Karpas-422 (cell line): ENCODE results near the gene KRT82. TPM values are rescaled to one million over a fixed set of nuclear protein-coding genes. Genes with fewer than 3 reads are reported as not detected.

Experiments
- DNase-seq: peaks from one replicate; pipeline ENCODE4 v3.0.0-alpha.2; 2015
- H2AFZ ChIP-seq: fragments of 200-600 bp; sonication (generic); 2 replicates; pipeline ENCODE4 v1.6.1; 2014; ENCODE audit warnings: antibody characterized with exemption, low read length, mixed read lengths
- H3K27ac ChIP-seq: fragments of 200-600 bp; sonication (generic); 2 replicates; pipeline ENCODE4 v1.5.1; 2014; ENCODE audit warnings: mild to moderate bottlenecking, low read length, moderate library complexity
- H3K27me3 ChIP-seq: fragments of 200-600 bp; sonication (generic); 2 replicates; pipeline ENCODE4 v1.6.1; 2014; ENCODE audit warnings: low read length, mixed read lengths
- H3K36me3 ChIP-seq: fragments of 200-600 bp; sonication (generic); 2 replicates; pipeline ENCODE4 v1.6.1; 2014; ENCODE audit warnings: low read length, mixed read lengths; ENCODE audit not compliant: insufficient read depth
- H3K4me1 ChIP-seq: fragments of 200-600 bp; sonication (generic); 2 replicates; pipeline ENCODE4 v1.6.1; 2014; ENCODE audit warnings: mild to moderate bottlenecking, low read length, mixed read lengths
- H3K4me2 ChIP-seq: fragments of 200-600 bp; sonication (generic); 2 replicates; pipeline ENCODE4 v1.6.1; 2014; ENCODE audit warnings: low read length, low read depth, mild to moderate bottlenecking; ENCODE audit not compliant: poor library complexity, severe bottlenecking
- H3K4me3 ChIP-seq: fragments of 200-600 bp; sonication (generic); 2 replicates; pipeline ENCODE4 v1.5.1; 2014; ENCODE audit warnings: mild to moderate bottlenecking, antibody characterized with exemption, low read length, mixed read lengths
- H3K79me2 ChIP-seq: fragments of 200-600 bp; sonication (generic); 2 replicates; pipeline ENCODE4 v1.6.1; 2014; ENCODE audit warnings: mild to moderate bottlenecking, low read length, mixed read lengths
- H3K9ac ChIP-seq: fragments of 200-600 bp; sonication (generic); 2 replicates; pipeline ENCODE4 v1.6.0; 2014; ENCODE audit warnings: low read length
- H3K9me2 ChIP-seq: fragments of 200-600 bp; sonication (generic), shearing (Covaris generic); replicated peaks from 2 replicates; pipeline ENCODE4 v1.6.0; 2014; ENCODE audit warnings: mild to moderate bottlenecking, low read length, moderate library complexity; ENCODE audit not compliant: insufficient read depth
- H3K9me3 ChIP-seq: fragments of 300-700, 200-600 bp; sonication (generic); 2 replicates; pipeline ENCODE4 v1.6.1; 2014; ENCODE audit warnings: low read length, mixed read lengths
- H4K20me1 ChIP-seq: fragments of 200-600 bp; sonication (generic); 2 replicates; pipeline ENCODE4 v1.6.1; 2014; ENCODE audit warnings: mild to moderate bottlenecking, antibody characterized with exemption, low read length, low read depth; ENCODE audit not compliant: insufficient read depth
- total RNA-seq: library from RNA; depleted of rRNA; stranded (reverse); fragments of >200 nt; shearing (Covaris generic); gene quantifications from 2 replicates; pipeline ENCODE4 v1.2.3, GENCODE V29; 2014; ENCODE audit warnings: low replicate concordance

KRT82 gene
- total RNA-seq, 1 experiment from 2014 or later = not detected

- DNase-seq = no peak
- Histone ChIP-seq H3K4me3 (no peak overlapping the region), H3K9ac (no peak overlapping the region), H3K79me2 (no peaks in the 10 kb centered on the region), H3K27ac (no peak overlapping the region), H3K9me3 (no peaks in the 10 kb centered on the region), H3K36me3 (no peaks in the 10 kb centered on the region), H3K9me2 (no peaks in the 10 kb centered on the region), H3K4me1 (no peaks in the 10 kb centered on the region), H3K27me3 (no peaks in the 10 kb centered on the region), H4K20me1 (no peaks in the 10 kb centered on the region), H3K4me2 (no peak overlapping the region), H2AFZ (no peak overlapping the region)
Observed at GRCh38 chr12:52419656-52420055, 13.5 kb upstream of the KRT82 start.

- Histone ChIP-seq H3K9me2 (no peaks in the 10 kb centered on the region), H3K4me1 (no peaks in the 10 kb centered on the region), H3K9ac (no peak overlapping the region), H3K9me3 (no peaks in the 10 kb centered on the region), H4K20me1 (no peaks in the 10 kb centered on the region), H2AFZ (no peak overlapping the region), H3K4me3 (no peak overlapping the region), H3K79me2 (no peaks in the 10 kb centered on the region), H3K4me2 (no peak overlapping the region), H3K36me3 (no peaks in the 10 kb centered on the region), H3K27me3 (no peaks in the 10 kb centered on the region), H3K27ac (no peak overlapping the region)
- no peak for DNase-seq
Observed at GRCh38 chr12:52418576-52419110, 12.5 kb upstream of the KRT82 start.

- DNase-seq = no peak
Observed at GRCh38 chr12:52417740-52418139, 11.6 kb upstream of the KRT82 start.

GRCh38 chr12:52416795-52417194 is 10.7 kb upstream of the KRT82 start:
- H3K27me3 ChIP-seq = no peaks in the 10 kb centered on the region
- no peak overlapping the region for H3K4me2 ChIP-seq
- H3K4me1 ChIP-seq = no peaks in the 10 kb centered on the region
- H3K9me2 ChIP-seq = no peaks in the 10 kb centered on the region
- no peaks in the 10 kb centered on the region for H3K9me3 ChIP-seq
- H4K20me1 ChIP-seq = no peaks in the 10 kb centered on the region
- no peak overlapping the region for H3K4me3 ChIP-seq
- no peaks in the 10 kb centered on the region for H3K79me2 ChIP-seq
- H2AFZ ChIP-seq = no peak overlapping the region
- H3K27ac ChIP-seq = no peak overlapping the region
- no peaks in the 10 kb centered on the region for H3K36me3 ChIP-seq
- H3K9ac ChIP-seq = no peak overlapping the region
- no peak for DNase-seq

More at GRCh38 chr12:52417740-52418139, 11.6 kb upstream of the KRT82 start:
- H3K27me3 ChIP-seq = no peaks in the 10 kb centered on the region
- H3K4me3 ChIP-seq = no peak overlapping the region
- no peak overlapping the region for H3K9ac ChIP-seq
- no peaks in the 10 kb centered on the region for H3K4me1 ChIP-seq
- H4K20me1 ChIP-seq = no peaks in the 10 kb centered on the region
- no peak overlapping the region for H2AFZ ChIP-seq
- H3K9me2 ChIP-seq = no peaks in the 10 kb centered on the region
- H3K9me3 ChIP-seq = no peaks in the 10 kb centered on the region
- no peak overlapping the region for H3K4me2 ChIP-seq
- no peaks in the 10 kb centered on the region for H3K79me2 ChIP-seq
- no peak overlapping the region for H3K27ac ChIP-seq
- no peaks in the 10 kb centered on the region for H3K36me3 ChIP-seq

- no peaks in the 10 kb centered on the region for H3K27me3 ChIP-seq
- no peak overlapping the region for H3K27ac ChIP-seq
- H3K79me2 ChIP-seq = no peaks in the 10 kb centered on the region
- H3K36me3 ChIP-seq = no peaks in the 10 kb centered on the region
- DNase-seq = no peak
- no peaks in the 10 kb centered on the region for H3K9me2 ChIP-seq
- no peaks in the 10 kb centered on the region for H4K20me1 ChIP-seq
- H3K4me3 ChIP-seq = no peak overlapping the region
- H3K4me1 ChIP-seq = no peaks in the 10 kb centered on the region
- no peaks in the 10 kb centered on the region for H3K9me3 ChIP-seq
- H3K4me2 ChIP-seq = no peak overlapping the region
- no peak overlapping the region for H2AFZ ChIP-seq
- no peak overlapping the region for H3K9ac ChIP-seq
Observed at GRCh38 chr12:52415870-52416750, 10.0 kb upstream of the KRT82 start.

- no peaks in the 10 kb centered on the region for H3K27me3 ChIP-seq
- H3K79me2 ChIP-seq = no peaks in the 10 kb centered on the region
- no peak overlapping the region for H3K9ac ChIP-seq
- no peaks in the 10 kb centered on the region for H4K20me1 ChIP-seq
- no peak overlapping the region for H2AFZ ChIP-seq
- H3K4me2 ChIP-seq = no peak overlapping the region
- H3K27ac ChIP-seq = no peak overlapping the region
- H3K4me3 ChIP-seq = no peak overlapping the region
- no peaks in the 10 kb centered on the region for H3K36me3 ChIP-seq
- no peak for DNase-seq
- no peaks in the 10 kb centered on the region for H3K9me2 ChIP-seq
- H3K9me3 ChIP-seq = no peaks in the 10 kb centered on the region
- H3K4me1 ChIP-seq = no peaks in the 10 kb centered on the region
Observed at GRCh38 chr12:52414936-52415335, 8.8 kb upstream of the KRT82 start.

- H3K4me3 ChIP-seq = no peak overlapping the region
- no peaks in the 10 kb centered on the region for H3K4me1 ChIP-seq
- H3K27me3 ChIP-seq = no peaks in the 10 kb centered on the region
- no peak overlapping the region for H3K27ac ChIP-seq
- H3K9me3 ChIP-seq = no peaks in the 10 kb centered on the region
- H3K9me2 ChIP-seq = no peaks in the 10 kb centered on the region
- H3K9ac ChIP-seq = no peak overlapping the region
- DNase-seq = no peak
- no peaks in the 10 kb centered on the region for H4K20me1 ChIP-seq
- H3K79me2 ChIP-seq = no peaks in the 10 kb centered on the region
- H2AFZ ChIP-seq = no peak overlapping the region
- no peaks in the 10 kb centered on the region for H3K36me3 ChIP-seq
- no peak overlapping the region for H3K4me2 ChIP-seq
Observed at GRCh38 chr12:52413782-52414345, 7.7 kb upstream of the KRT82 start.

GRCh38 chr12:52413202-52413601 is 7.1 kb upstream of the KRT82 start:
- H3K4me2 ChIP-seq = no peak overlapping the region
- H2AFZ ChIP-seq = no peak overlapping the region
- DNase-seq = no peak
- H3K36me3 ChIP-seq = no peaks in the 10 kb centered on the region
- no peaks in the 10 kb centered on the region for H3K27me3 ChIP-seq
- H3K9me2 ChIP-seq = no peaks in the 10 kb centered on the region
- H3K9me3 ChIP-seq = no peaks in the 10 kb centered on the region
- no peaks in the 10 kb centered on the region for H4K20me1 ChIP-seq
- H3K79me2 ChIP-seq = no peaks in the 10 kb centered on the region
- no peaks in the 10 kb centered on the region for H3K4me1 ChIP-seq
- no peak overlapping the region for H3K4me3 ChIP-seq
- no peak overlapping the region for H3K27ac ChIP-seq
- no peak overlapping the region for H3K9ac ChIP-seq
